Measurements from ENCODE around the gene DCBLD1. TPM values are rescaled to one million over a fixed set of nuclear protein-coding genes. Genes with fewer than 3 reads are reported as not detected.

DCBLD1 gene
- total RNA-seq, 1 experiment from 2014 or later = 6.1 TPM

GRCh38 chr6:117509021-117509420, 26.5 kb downstream of the DCBLD1 start:
- CTCF ChIA-PET = no interaction called here
- Histone ChIP-seq H3K9me3 (ENCODE audit: insufficient read depth, low read depth) (no peaks in the 10 kb centered on the region), H3K4me2 (no peak overlapping the region), H3K36me3 (ENCODE audit: low read depth) (0 out of 2 replicates have a peak, but pooled peaks cover 7% of the 10 kb centered on the region), H3F3A (ENCODE audit: insufficient read depth, low read depth) (no peaks in the 10 kb centered on the region), H3K27ac (no peak overlapping the region), H3K9me2 (ENCODE audit: insufficient read depth) (no peaks in the 10 kb centered on the region), H3K79me2 (ENCODE audit: low read depth) (no peaks in the 10 kb centered on the region), H3K4me1 (replicated peaks; ENCODE audit: insufficient read depth) (no peaks in the 10 kb centered on the region), H4K20me1 (ENCODE audit: insufficient read depth) (no peaks in the 10 kb centered on the region), H3K27me3 (ENCODE audit: insufficient read depth, low read depth) (no peaks in the 10 kb centered on the region), H3K4me3 (no peak overlapping the region), H2AFZ (no peak overlapping the region)
- POLR2A ChIA-PET (ENCODE audit: unreplicated experiment) = interaction anchor here (0.7 kb wide), 1 partner anchor 28 kb away, joined by 6 read pairs; no protein-coding TSS in a partner anchor
- TF ChIP-seq EZH2 (IDR thresholded peaks at IDR 0.05; ENCODE audit: low read depth) (no peak), CTCF (conservative IDR thresholded peaks at IDR 0.05) (no peak)
- DNase-seq = no peak
- intact Hi-C loops (cut with micrococcal nuclease; ENCODE audit: unreplicated experiment) = no loop called here
- no TSS peak for BruUV-seq (replicated peaks)

- Histone ChIP-seq H3K9me2 (ENCODE audit: insufficient read depth) (no peaks in the 10 kb centered on the region), H3K27ac (no peak overlapping the region), H3K4me2 (no peak overlapping the region), H3K4me3 (no peak overlapping the region), H4K20me1 (ENCODE audit: insufficient read depth) (no peaks in the 10 kb centered on the region), H3F3A (ENCODE audit: insufficient read depth, low read depth) (0 out of 2 replicates have a peak, but pooled peaks cover 6% of the 10 kb centered on the region), H3K9me3 (ENCODE audit: insufficient read depth, low read depth) (no peaks in the 10 kb centered on the region), H3K4me1 (replicated peaks; ENCODE audit: insufficient read depth) (peaks cover 4% of the 10 kb centered on the region; the same call in 1 of the 2 replicates), H3K36me3 (ENCODE audit: low read depth) (no peaks in the 10 kb centered on the region), H3K27me3 (ENCODE audit: insufficient read depth, low read depth) (no peaks in the 10 kb centered on the region), H2AFZ (no peak overlapping the region), H3K79me2 (ENCODE audit: low read depth) (no peaks in the 10 kb centered on the region)
- TF ChIP-seq EZH2 (IDR thresholded peaks at IDR 0.05; ENCODE audit: low read depth) (no peak), CTCF (conservative IDR thresholded peaks at IDR 0.05) (no peak)
- POLR2A ChIA-PET (ENCODE audit: unreplicated experiment) = no interaction called here
- no TSS peak for BruUV-seq (replicated peaks)
- CTCF ChIA-PET = no interaction called here
- no peak for DNase-seq
- intact Hi-C loops (cut with micrococcal nuclease; ENCODE audit: unreplicated experiment) = no loop called here
Observed at GRCh38 chr6:117512056-117512828, 29.8 kb downstream of the DCBLD1 start.

- no peak overlapping the region for H3K4me2 ChIP-seq
- no peaks in the 10 kb centered on the region for H3K36me3 ChIP-seq (ENCODE audit: low read depth)
- no peak for DNase-seq
- no peak overlapping the region for H3K27ac ChIP-seq
- TF ChIP-seq CTCF (conservative IDR thresholded peaks at IDR 0.05) (no peak), EZH2 (IDR thresholded peaks at IDR 0.05; ENCODE audit: low read depth) (no peak)
- no TSS peak for BruUV-seq (replicated peaks)
- H3K9me3 ChIP-seq (ENCODE audit: insufficient read depth, low read depth) = no peaks in the 10 kb centered on the region
- POLR2A ChIA-PET (ENCODE audit: unreplicated experiment) = no interaction called here
- H3K4me1 ChIP-seq (replicated peaks; ENCODE audit: insufficient read depth) = peaks cover 4% of the 10 kb centered on the region; the same call in 1 of the 2 replicates
- no peak overlapping the region for H2AFZ ChIP-seq
- no peaks in the 10 kb centered on the region for H3K9me2 ChIP-seq (ENCODE audit: insufficient read depth)
- 0 out of 2 replicates have a peak, but pooled peaks cover 6% of the 10 kb centered on the region for H3F3A ChIP-seq (ENCODE audit: insufficient read depth, low read depth)
- intact Hi-C loops (cut with micrococcal nuclease; ENCODE audit: unreplicated experiment) = no loop called here
- CTCF ChIA-PET = no interaction called here
- H3K27me3 ChIP-seq (ENCODE audit: insufficient read depth, low read depth) = no peaks in the 10 kb centered on the region
- no peak overlapping the region for H3K4me3 ChIP-seq
- no peaks in the 10 kb centered on the region for H3K79me2 ChIP-seq (ENCODE audit: low read depth)
- no peaks in the 10 kb centered on the region for H4K20me1 ChIP-seq (ENCODE audit: insufficient read depth)
Observed at GRCh38 chr6:117512987-117513573, 30.6 kb downstream of the DCBLD1 start.
